Measurements from ENCODE around the gene PGLYRP2. TPM values are rescaled to one million over a fixed set of nuclear protein-coding genes. Genes with fewer than 3 reads are reported as not detected.
"Not testable (repeated sequence)": the region's sequence is repeated elsewhere in the genome, so short reads cannot be mapped to it uniquely, and the experiment has no call there.

Gene PGLYRP2
- total RNA-seq, 1 donor from 2014 or later: not detected

DNA sequence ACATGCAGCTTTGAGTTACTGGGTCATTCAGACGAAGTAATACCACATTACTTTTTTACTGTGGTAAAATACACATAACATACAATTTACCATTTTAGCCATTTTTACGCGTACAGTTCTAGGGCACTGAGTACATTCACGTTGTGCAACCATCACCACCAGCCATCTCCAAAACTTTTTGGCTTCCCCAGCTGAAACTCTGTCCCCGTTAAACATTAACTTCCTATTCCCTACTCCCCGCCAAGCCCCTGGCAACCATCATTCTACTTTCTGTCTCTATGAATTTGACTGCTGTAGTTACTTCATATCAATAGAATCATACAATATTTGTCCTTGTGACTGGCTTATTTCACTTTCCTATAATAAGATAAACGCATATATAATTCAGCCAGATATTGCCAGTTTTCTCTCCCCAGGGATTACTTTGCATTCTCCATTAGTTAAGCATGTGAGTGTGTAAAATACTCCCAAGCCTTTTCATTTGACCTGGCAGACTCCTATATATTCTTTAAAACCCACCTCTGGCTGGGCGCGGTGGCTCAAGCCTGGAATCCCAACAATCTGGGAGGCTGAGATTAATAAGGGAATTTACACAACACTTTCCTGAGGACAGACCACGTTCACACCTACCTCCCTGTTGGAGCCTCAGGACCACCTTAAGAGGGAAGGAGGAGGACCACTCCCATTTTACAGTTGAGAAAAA lies 19.0 kb upstream of the PGLYRP2 start:
- no peak for ATAC-seq
- peaks cover 6% of the 10 kb centered on the region for H3K27me3 ChIP-seq
- H3K4me3 ChIP-seq: no peak overlapping the region
- DNase-seq: no peak
- TF ChIP-seq, protein P1, sequence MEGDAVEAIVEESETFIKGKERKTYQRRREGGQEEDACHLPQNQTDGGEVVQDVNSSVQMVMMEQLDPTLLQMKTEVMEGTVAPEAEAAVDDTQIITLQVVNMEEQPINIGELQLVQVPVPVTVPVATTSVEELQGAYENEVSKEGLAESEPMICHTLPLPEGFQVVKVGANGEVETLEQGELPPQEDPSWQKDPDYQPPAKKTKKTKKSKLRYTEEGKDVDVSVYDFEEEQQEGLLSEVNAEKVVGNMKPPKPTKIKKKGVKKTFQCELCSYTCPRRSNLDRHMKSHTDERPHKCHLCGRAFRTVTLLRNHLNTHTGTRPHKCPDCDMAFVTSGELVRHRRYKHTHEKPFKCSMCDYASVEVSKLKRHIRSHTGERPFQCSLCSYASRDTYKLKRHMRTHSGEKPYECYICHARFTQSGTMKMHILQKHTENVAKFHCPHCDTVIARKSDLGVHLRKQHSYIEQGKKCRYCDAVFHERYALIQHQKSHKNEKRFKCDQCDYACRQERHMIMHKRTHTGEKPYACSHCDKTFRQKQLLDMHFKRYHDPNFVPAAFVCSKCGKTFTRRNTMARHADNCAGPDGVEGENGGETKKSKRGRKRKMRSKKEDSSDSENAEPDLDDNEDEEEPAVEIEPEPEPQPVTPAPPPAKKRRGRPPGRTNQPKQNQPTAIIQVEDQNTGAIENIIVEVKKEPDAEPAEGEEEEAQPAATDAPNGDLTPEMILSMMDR (IDR thresholded peaks at IDR 0.05): no peak
- no peaks in the 10 kb centered on the region for H3K36me3 ChIP-seq
- no peak overlapping the region for H3K27ac ChIP-seq
- no peaks in the 10 kb centered on the region for H3K9me3 ChIP-seq
- no peaks in the 10 kb centered on the region for H3K4me1 ChIP-seq
- intact Hi-C loops (cut with DNase I): no loop called here

DNA sequence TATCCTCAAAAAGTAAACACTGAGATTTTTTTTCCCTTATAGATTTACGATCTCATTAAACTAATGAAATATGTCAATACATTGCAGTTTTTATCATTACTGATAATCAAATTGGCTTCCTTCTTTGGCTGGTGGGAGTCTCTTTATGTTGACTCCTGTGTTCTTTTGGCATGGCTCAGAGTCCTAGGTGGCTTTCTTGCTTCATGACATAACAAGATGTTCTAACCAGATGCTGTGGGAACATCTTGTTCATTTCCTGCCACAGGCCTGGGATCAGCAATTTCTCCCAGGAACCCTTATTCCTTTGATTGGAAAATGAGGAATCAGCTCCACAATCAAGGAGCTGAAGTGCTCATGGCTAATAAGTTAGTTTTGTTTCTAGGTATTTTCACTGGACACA lies 15.8 kb upstream of the PGLYRP2 start:
- Histone ChIP-seq H3K27ac (no peak overlapping the region), H3K27me3 (no peaks in the 10 kb centered on the region), H3K36me3 (no peaks in the 10 kb centered on the region), H3K4me1 (no peaks in the 10 kb centered on the region), H3K9me3 (no peaks in the 10 kb centered on the region), H3K4me3 (no peak overlapping the region)
- ATAC-seq (no peak), DNase-seq (no peak)
- intact Hi-C loops (cut with DNase I): no loop called here
- TF ChIP-seq, protein P1 (IDR thresholded peaks at IDR 0.05): no peak

DNA sequence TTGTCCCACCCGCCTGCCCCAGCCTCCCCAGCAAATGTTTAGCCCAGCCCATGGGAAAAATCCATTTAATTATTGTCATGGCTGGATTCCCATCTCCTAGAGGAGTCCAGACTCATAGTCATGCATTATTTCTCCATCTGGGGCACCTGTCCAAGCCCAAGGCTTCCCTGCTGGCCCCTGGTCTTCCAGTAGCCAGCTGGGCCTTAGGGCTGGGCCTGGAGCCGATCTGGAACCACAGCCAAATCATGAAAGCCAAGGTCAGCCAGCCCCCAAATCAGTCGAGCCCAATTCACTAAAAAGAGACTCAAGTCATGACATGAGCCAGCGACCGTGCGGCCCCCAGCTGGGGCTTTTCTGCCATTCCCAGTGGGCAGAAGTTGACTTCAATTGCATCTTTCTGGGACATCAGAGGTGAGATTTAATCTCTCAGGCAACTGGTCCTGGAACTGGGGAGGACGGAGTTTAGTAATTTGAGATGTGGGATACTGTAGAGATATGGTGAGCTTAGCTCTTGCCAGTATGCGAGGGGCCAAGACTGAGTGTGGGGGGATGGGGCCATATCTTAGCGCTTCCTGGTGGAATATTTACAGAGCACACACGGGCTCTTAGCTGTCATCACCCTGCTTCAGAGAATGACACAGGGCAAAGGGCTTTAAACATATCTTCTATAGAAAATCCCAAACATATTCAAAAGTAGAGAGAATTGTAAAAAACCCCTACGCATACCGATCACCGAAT lies 9.4 kb upstream of the PGLYRP2 start:
- no peaks in the 10 kb centered on the region for H3K27me3 ChIP-seq
- no peak for ATAC-seq
- no peaks in the 10 kb centered on the region for H3K36me3 ChIP-seq
- intact Hi-C loops (cut with DNase I): no loop called here
- no peak overlapping the region for H3K27ac ChIP-seq
- H3K9me3 ChIP-seq: peaks cover 4% of the 10 kb centered on the region
- no peak for DNase-seq
- no peaks in the 10 kb centered on the region for H3K4me1 ChIP-seq
- TF ChIP-seq, protein P1 (IDR thresholded peaks at IDR 0.05): no peak
- no peak overlapping the region for H3K4me3 ChIP-seq

DNA sequence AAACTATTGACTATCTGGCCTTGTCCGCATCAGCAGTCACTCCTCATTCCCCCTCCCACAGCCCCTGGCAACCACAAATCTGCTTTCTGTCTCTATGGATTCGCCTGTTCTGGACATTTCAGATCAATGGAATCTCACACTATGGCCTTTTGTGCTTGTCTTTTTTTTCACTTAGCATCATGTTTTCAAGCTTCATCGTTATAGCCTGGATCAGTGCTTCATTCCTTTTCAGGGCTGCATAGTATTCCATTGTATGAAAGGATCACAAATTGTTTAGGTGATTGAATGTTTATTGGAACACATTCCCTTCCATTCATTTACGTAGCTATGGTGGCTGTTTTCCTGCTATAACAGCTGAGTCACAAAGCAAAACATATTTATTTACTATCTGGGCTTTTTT lies 7.7 kb upstream of the PGLYRP2 start:
- no peaks in the 10 kb centered on the region for H3K4me1 ChIP-seq
- DNase-seq (no peak), ATAC-seq (no peak)
- H3K4me3 ChIP-seq: no peak overlapping the region
- TF ChIP-seq, protein P1 (IDR thresholded peaks at IDR 0.05): no peak
- peaks cover 4% of the 10 kb centered on the region for H3K9me3 ChIP-seq
- no peaks in the 10 kb centered on the region for H3K36me3 ChIP-seq
- H3K27ac ChIP-seq: no peak overlapping the region
- intact Hi-C loops (cut with DNase I): no loop called here
- no peaks in the 10 kb centered on the region for H3K27me3 ChIP-seq

DNA sequence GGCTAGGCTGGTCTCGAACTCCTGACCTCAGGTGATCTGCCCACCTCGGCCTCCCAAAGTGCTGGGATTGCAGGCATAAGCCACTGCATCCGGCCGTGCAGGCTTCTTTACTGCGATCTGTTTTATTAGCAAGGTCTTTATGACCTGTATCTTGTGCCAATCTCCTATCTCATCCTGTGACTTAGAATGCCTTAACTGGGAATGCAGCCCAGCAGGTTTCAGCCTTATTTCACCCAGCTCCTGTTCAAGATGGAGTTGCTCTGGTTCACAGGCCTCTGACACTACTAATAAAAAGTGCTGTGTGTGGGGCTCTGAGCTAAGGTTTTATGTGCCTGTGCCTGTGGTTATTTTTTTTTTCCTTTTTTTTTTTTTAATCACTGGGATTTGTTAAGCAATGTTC lies 6.5 kb upstream of the PGLYRP2 start:
- H3K27me3 ChIP-seq; H3K36me3 ChIP-seq; H3K4me1 ChIP-seq; DNase-seq; H3K9me3 ChIP-seq; H3K4me3 ChIP-seq; intact Hi-C loops (cut with DNase I); ATAC-seq; H3K27ac ChIP-seq: not testable (repeated sequence)

DNA sequence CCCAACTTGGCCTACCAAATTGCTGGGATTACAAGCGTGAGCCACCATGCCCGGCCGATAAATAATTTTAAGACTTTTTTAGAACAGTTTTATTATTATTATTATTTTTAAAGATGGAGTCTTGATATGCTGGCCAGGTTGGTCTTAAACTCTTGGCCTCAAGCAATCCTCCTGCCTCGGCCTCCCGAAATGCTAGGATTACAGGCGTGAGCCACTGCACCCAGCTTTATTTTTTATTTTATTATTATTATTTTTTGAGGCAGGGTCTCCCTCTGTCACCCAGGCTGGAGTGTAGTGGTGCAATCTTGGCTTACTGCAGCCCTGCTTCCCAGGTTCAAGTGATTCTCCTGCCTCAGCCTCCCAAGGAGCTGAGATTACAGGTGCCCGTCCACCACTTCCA lies 1.7 kb upstream of the PGLYRP2 start:
- H3K4me3 ChIP-seq; intact Hi-C loops (cut with DNase I); DNase-seq: not testable (repeated sequence)

More for the DNA sequence above, 1.7 kb upstream of the PGLYRP2 start:
- H3K27ac ChIP-seq, H3K36me3 ChIP-seq, H3K9me3 ChIP-seq, H3K27me3 ChIP-seq, H3K4me1 ChIP-seq, ATAC-seq: not testable (repeated sequence)
